ENCODE results near the gene LENG1.

LENG1 gene

GRCh38 chr19:54164369-54165068 lies 5.0 kb upstream of the LENG1 start:
- no peak for DNase-seq (ENCODE audit: low read depth)

- DNase-seq (ENCODE audit: low read depth) = no peak
Measured at GRCh38 chr19:54162884-54163283, 3.4 kb upstream of the LENG1 start.

- DNase-seq (ENCODE audit: low read depth) = peak; percentile 73
Measured at GRCh38 chr19:54162241-54162805, 2.8 kb upstream of the LENG1 start.

GRCh38 chr19:54160854-54161253 lies 1.3 kb upstream of the LENG1 start:
- DNase-seq (ENCODE audit: low read depth) = no peak

- DNase-seq (ENCODE audit: low read depth) = no peak
Measured at GRCh38 chr19:54160182-54160811, 776 bp upstream of the LENG1 start.

GRCh38 chr19:54158812-54159351 lies 639 bp downstream of the LENG1 start:
- no peak for DNase-seq (ENCODE audit: low read depth)

GRCh38 chr19:54156953-54157352 lies 2.6 kb downstream of the LENG1 start:
- no peak for DNase-seq (ENCODE audit: low read depth)

GRCh38 chr19:54156490-54156889 lies 3.0 kb downstream of the LENG1 start:
- DNase-seq (ENCODE audit: low read depth) = no peak

- no peak for DNase-seq (ENCODE audit: low read depth)
Measured at GRCh38 chr19:54155694-54156093, 3.8 kb downstream of the LENG1 start.

- DNase-seq (ENCODE audit: low read depth) = no peak
Measured at GRCh38 chr19:54154603-54155345, 4.7 kb downstream of the LENG1 start.

GRCh38 chr19:54153731-54154326 lies 5.7 kb downstream of the LENG1 start:
- no peak for DNase-seq (ENCODE audit: low read depth)

GRCh38 chr19:54152878-54153524 lies 6.5 kb downstream of the LENG1 start:
- DNase-seq (ENCODE audit: low read depth) = no peak

- no peak for DNase-seq (ENCODE audit: low read depth)
Measured at GRCh38 chr19:54152267-54152666, 7.3 kb downstream of the LENG1 start.

GRCh38 chr19:54151362-54152035 lies 8.0 kb downstream of the LENG1 start:
- DNase-seq (ENCODE audit: low read depth) = no peak

GRCh38 chr19:54149021-54149812 lies 10.3 kb downstream of the LENG1 start:
- DNase-seq (ENCODE audit: low read depth) = no peak

GRCh38 chr19:54148158-54148557 lies 11.4 kb downstream of the LENG1 start:
- no peak for DNase-seq (ENCODE audit: low read depth)

- DNase-seq (ENCODE audit: low read depth) = no peak
Measured at GRCh38 chr19:54147676-54148075, 11.8 kb downstream of the LENG1 start.

- DNase-seq (ENCODE audit: low read depth) = no peak
Measured at GRCh38 chr19:54145541-54146158, 13.9 kb downstream of the LENG1 start.

- no peak for DNase-seq (ENCODE audit: low read depth)
Measured at GRCh38 chr19:54142166-54142780, 17.2 kb downstream of the LENG1 start.
